Osteocyte (in vitro differentiated cells): ENCODE measurements around the gene TMEM72. TPM values are rescaled to one million over a fixed set of nuclear protein-coding genes. Genes with fewer than 3 reads are reported as not detected.

Experiments used
- DNase-seq: peaks from one replicate; pipeline ENCODE4 v3.0.0; 2021; ENCODE audit warnings: mixed read lengths; ENCODE audit not compliant: unreplicated experiment; ENCODE audit errors: extremely low spot score
- H3K27ac Mint-ChIP-seq: one replicate; pipeline ENCODE4 v1.8.0; 2021; ENCODE audit warnings: mild to moderate bottlenecking, mixed read lengths; ENCODE audit not compliant: unreplicated experiment
- H3K27me3 Mint-ChIP-seq: one replicate; pipeline ENCODE4 v1.8.0; 2021; ENCODE audit warnings: mixed read lengths; ENCODE audit not compliant: unreplicated experiment
- H3K36me3 Mint-ChIP-seq: one replicate; pipeline ENCODE4 v1.8.0; 2021; ENCODE audit warnings: mixed read lengths; ENCODE audit not compliant: unreplicated experiment
- H3K4me1 Mint-ChIP-seq: one replicate; pipeline ENCODE4 v1.8.0; 2021; ENCODE audit warnings: mixed read lengths; ENCODE audit not compliant: unreplicated experiment
- H3K4me3 Mint-ChIP-seq: one replicate; pipeline ENCODE4 v1.8.0; 2021; ENCODE audit warnings: mild to moderate bottlenecking, moderate library complexity, mixed read lengths; ENCODE audit not compliant: unreplicated experiment
- H3K9me3 Mint-ChIP-seq: one replicate; pipeline ENCODE4 v1.8.0; 2021; ENCODE audit warnings: mixed read lengths; ENCODE audit not compliant: unreplicated experiment
- total RNA-seq: library from RNA; stranded (reverse); gene quantifications from 2 replicates; pipeline ENCODE4 v1.2.1, GENCODE V29; 2021
- TF ChIP-seq, protein P1 (sequence below): fragments of 200-600 bp; sonication (generic); IDR thresholded peaks from 2 replicates; pipeline ENCODE4 v1.5.0; 2021; ENCODE audit warnings: antibody characterized with exemption, mild to moderate bottlenecking, moderate library complexity

TMEM72 gene
- total RNA-seq, 1 donor from 2014 or later: not detected

DNA sequence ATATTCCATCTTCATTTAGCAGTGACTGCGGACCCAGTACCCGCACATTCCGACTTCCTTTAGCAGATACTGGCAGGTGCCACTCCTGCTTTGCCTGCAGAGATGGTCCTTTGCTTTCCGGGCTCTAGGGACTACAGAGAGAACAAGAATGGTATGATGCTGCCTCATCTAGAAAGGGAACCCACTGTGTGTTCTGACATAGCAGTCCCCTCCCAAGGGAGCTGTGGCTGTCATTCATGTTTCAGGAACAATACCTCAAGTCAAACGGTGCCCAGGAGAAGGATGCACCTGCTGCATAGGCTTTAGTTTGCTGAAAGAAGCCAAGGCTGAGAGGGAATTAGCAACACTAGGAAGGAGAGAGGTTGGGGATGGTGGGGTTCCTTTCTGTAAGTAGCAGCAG lies 15.9 kb upstream of the TMEM72 start:
- Mint-ChIP-seq H3K36me3 (no peaks in the 10 kb centered on the region), H3K4me3 (no peak overlapping the region), H3K9me3 (peaks cover 3% of the 10 kb centered on the region), H3K27me3 (peaks cover 27% of the 10 kb centered on the region), H3K27ac (no peak overlapping the region), H3K4me1 (peaks cover 5% of the 10 kb centered on the region)
- TF ChIP-seq, protein P1, sequence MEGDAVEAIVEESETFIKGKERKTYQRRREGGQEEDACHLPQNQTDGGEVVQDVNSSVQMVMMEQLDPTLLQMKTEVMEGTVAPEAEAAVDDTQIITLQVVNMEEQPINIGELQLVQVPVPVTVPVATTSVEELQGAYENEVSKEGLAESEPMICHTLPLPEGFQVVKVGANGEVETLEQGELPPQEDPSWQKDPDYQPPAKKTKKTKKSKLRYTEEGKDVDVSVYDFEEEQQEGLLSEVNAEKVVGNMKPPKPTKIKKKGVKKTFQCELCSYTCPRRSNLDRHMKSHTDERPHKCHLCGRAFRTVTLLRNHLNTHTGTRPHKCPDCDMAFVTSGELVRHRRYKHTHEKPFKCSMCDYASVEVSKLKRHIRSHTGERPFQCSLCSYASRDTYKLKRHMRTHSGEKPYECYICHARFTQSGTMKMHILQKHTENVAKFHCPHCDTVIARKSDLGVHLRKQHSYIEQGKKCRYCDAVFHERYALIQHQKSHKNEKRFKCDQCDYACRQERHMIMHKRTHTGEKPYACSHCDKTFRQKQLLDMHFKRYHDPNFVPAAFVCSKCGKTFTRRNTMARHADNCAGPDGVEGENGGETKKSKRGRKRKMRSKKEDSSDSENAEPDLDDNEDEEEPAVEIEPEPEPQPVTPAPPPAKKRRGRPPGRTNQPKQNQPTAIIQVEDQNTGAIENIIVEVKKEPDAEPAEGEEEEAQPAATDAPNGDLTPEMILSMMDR: no peak
- no peak for DNase-seq

DNA sequence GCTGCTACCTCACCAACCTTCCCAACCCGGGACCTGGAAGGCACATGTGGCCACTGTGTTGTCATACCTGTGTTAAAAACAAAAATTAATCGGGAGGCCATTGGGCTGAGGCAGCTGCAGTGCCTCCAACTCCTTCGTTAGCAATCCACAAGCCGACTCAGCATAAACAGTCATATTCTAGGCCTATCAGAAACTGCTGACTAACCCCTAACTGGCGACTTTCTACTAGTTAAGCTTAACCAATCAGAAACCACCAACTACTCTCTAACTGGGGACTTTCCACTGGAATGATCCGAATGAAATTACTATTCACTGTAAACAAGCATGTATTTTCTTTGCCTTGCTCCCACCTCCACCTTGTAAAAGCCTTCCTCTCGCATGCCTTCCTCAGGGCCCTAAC lies 14.1 kb upstream of the TMEM72 start:
- TF ChIP-seq, protein P1: no peak
- H3K36me3 Mint-ChIP-seq: no peaks in the 10 kb centered on the region
- H3K4me1 Mint-ChIP-seq: peaks cover 5% of the 10 kb centered on the region
- DNase-seq: no peak
- peaks cover 3% of the 10 kb centered on the region for H3K9me3 Mint-ChIP-seq
- H3K27me3 Mint-ChIP-seq: peaks cover 36% of the 10 kb centered on the region
- no peak overlapping the region for H3K4me3 Mint-ChIP-seq
- H3K27ac Mint-ChIP-seq: no peak overlapping the region

DNA sequence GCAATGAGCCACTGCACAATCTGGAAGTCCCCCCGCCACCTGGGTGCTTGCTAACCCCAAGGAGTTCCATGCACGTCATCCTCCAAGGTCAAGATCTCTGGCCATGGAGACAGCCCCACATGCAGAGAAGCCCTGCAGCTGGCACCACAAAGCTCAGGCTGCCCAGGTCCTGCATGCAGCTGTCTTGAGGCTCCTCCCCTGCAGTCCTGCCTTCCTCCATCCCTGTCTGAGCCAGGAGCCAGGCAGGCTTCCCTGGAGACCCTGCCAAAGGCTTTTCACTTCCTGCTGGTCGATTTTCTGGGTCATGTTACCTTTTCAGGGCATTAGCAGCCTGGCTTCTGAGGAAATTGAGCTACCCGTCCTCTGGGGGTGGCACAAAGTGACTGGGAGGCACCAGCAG lies 12.5 kb upstream of the TMEM72 start:
- H3K27me3 Mint-ChIP-seq: peaks cover 26% of the 10 kb centered on the region
- peaks cover 3% of the 10 kb centered on the region for H3K9me3 Mint-ChIP-seq
- H3K4me3 Mint-ChIP-seq: no peak overlapping the region
- no peak overlapping the region for H3K27ac Mint-ChIP-seq
- TF ChIP-seq, protein P1: no peak
- no peaks in the 10 kb centered on the region for H3K36me3 Mint-ChIP-seq
- H3K4me1 Mint-ChIP-seq: peaks cover 9% of the 10 kb centered on the region
- DNase-seq: no peak

DNA sequence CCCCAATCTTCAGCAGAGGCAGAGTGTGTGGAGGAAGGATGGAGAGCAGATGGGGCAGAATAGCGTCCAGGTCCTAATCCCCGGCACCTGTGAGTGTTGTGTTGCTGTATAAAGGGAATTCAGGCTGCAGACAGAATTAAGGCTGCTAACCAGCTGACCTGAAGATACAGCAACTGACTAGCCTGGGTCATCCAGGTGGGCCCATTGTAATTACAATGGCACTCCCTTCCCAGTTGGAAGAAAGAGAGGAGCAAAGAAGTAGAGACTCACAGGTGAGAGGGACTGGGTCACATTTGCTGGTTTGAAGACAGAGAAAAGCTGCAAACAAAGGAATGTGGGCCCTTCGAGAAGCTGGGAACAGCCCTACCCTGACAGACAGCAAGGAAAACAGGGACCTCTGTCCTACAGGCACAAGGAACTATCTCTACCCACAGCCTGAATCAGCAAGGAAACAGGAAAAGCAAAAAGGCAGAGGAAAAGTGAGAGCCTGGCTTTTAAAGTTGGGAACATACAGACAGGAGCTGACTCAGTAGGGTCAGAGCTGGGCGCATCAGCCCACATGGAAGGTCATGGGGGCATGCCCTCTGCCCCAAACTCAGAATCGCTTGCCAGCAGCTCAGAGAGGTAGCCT lies 11.6 kb upstream of the TMEM72 start:
- Mint-ChIP-seq H3K4me1 (peaks cover 9% of the 10 kb centered on the region), H3K9me3 (peaks cover 3% of the 10 kb centered on the region), H3K27me3 (peaks cover 26% of the 10 kb centered on the region), H3K36me3 (no peaks in the 10 kb centered on the region), H3K27ac (no peak overlapping the region), H3K4me3 (no peak overlapping the region)
- TF ChIP-seq, protein P1: no peak
- DNase-seq: no peak

DNA sequence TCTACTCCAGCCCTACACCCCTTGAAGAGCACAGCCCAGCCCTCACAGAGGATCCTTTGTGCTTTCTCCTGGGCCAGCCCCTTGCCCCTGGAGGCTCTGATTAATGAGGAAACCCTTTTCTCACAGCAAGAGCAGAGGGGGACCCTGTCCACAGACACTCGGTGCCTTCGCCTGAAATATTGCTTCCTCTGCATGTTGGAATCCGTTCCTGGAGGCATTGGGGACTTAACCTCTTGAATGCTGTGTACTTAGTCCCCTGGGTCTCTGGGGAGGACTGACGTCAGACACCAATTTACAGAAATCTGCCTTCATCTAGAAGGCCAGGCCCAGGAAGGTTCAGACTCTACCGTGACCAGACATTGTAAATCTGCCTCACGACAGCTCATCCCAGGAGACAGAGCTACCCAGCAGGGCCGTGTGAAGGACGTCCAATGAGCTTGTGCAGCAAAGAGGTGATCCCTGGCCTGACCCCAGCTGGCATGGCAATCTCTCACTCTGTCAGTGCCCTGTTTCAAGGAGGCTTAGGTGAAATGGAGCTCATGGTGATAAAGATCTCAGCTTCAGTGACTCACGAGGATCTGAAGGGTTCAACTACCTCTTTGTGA lies 8.1 kb upstream of the TMEM72 start:
- H3K27ac Mint-ChIP-seq: no peak overlapping the region
- H3K9me3 Mint-ChIP-seq: no peaks in the 10 kb centered on the region
- peaks cover 20% of the 10 kb centered on the region for H3K27me3 Mint-ChIP-seq
- H3K4me1 Mint-ChIP-seq: peaks cover 13% of the 10 kb centered on the region
- TF ChIP-seq, protein P1: no peak
- no peak overlapping the region for H3K4me3 Mint-ChIP-seq
- H3K36me3 Mint-ChIP-seq: no peaks in the 10 kb centered on the region
- no peak for DNase-seq
